ENCODE measurements around the gene BST2.
"Not testable (repeated sequence)": the region's sequence is repeated elsewhere in the genome, so short reads cannot be mapped to it uniquely, and the experiment has no call there.

The BST2 gene

DNA sequence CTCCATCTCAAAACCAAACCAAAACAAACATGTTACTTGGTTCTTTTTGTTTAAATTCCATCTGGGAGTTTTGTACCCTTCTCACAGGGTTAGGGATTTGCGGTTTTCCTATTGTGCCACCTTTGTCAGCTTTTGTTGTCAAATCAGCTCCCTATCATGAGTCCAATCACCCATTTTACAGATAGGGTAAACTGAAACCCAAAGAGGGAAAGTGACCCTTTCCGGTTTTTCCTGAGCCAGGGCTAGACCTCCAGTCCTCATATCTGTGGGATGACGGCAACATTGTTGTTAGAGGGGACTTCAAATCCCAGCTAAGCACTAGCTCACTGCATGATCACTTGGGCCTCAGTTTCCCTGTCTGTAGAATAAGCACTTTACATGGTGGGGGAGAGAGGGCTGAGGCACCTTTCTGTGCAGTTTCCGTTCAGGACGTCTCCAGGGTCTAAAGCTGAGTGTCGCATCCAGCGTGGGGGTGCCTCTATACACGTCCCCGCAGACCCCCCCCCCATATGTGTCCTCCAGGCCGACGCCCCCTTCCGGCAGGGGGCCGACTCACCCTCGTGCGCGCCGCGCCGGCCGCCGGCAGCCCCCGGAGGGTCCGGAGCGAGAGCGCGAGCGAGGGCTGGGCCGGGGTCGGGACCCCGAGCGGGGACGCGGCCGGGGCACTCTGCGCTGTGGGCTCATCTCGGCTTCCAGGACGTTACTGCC is 15.3 kb downstream of the BST2 start:
- no peak for DNase-seq (ENCODE audit: low spot score)

DNA sequence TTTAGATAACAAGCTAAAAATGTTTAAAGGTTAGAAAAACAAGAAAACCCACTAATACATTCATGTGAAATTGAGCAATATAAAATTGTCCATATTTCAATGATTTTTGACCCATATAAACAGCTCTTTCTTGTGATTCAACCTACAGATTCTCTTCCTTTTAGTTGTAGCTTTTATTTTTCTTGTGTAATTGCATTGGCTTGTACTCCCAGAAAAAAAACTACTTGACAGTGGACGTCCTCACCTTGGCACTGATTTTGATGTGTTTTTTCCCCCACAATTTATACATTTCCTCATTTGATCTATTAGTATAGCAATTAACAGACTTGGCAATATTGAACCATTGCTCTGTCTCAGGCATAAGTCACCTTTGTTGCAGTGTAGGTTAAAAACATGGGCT is 16.1 kb downstream of the BST2 start:
- no peak for DNase-seq (ENCODE audit: low spot score)

DNA sequence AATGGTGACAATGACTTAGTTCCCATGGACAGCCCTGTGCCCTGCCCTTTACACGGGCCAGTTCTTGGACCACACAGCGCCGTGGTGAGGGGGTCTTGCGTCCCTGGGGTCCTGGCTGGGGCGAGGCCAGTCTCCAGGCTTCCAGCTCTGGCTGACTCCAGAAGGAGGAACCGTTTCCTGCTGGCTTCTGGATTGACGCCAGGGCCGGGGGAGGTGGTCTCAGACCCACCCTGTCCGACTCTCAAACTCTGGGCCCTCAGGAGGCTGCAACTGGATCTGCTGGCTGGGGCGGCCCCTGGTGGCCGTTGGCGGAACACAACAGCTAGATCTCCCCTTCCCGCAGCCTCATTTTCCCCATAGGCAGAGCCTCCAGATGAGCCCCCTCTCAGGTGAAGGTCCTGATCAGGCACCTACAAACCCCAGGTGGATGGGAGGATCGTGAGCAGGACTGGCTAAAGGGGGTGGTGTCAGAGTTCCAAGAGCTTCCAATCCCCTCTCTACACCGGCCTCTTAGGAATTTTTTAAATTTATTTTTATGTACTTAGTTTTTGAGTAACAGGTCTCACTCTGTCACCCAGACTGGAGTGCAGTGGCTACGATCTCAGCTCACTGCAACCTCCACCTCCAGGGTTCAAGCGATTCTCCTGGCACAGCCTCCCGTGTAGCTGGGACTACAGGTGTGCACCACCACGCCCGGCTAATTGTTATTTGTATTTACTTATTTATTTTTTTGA is 19.4 kb downstream of the BST2 start:
- DNase-seq (ENCODE audit: low spot score), result peak; percentile 84

DNA sequence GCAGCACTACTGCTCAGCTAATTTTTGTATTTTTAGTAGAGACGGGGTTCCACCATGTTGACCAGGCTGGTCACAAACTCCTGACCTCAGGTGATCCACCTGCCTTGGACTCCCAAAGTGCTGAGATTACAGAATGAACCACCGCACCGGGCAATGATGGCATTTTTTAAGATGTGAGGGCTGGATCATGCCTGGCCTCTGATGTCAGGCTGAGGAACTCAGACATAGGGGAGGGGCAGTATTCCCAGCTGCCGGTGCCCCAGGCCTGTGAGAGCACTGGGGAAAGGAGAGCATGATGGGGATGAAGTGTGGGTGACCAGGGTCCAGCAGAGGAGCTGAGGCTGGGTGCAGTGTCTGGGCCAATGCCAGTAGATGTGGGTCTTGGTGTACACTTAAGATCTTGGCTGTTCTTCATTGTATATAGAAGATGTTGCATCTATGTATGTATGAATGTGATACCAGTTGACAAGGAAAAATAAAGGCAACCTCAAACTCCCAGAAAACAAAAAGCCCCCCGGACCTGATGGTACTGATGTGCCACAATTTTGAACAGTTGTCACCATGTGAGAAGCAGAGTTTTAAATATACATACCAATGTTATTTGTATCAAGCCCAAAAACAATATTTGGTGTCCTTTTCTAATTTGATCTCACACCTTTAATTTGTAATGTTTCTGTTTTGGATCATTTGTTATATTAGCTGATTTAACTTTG is 24.8 kb downstream of the BST2 start:
- no peak for DNase-seq (ENCODE audit: low spot score)

DNA sequence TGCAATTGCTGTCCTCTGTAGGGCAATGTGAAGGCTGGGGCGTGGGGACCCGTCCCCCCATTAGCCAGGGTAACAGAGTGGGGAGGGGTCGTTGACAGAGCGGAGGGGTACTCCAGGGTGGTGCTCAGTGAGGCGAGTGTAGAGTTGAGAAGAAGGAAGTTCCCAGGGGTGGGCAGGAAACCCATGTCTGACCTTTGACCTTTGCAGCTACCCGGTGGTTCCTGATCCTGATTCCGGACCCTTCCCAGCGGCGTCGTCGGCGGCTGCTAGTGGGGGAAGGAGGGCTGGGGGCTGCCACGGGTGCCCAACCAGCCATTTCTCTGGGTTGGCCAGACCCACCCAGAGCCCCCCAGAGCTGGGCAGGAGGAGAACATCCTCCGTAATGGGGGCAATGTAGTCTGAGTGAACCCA is 26.2 kb downstream of the BST2 start:
- no peak for DNase-seq (ENCODE audit: low spot score)

DNA sequence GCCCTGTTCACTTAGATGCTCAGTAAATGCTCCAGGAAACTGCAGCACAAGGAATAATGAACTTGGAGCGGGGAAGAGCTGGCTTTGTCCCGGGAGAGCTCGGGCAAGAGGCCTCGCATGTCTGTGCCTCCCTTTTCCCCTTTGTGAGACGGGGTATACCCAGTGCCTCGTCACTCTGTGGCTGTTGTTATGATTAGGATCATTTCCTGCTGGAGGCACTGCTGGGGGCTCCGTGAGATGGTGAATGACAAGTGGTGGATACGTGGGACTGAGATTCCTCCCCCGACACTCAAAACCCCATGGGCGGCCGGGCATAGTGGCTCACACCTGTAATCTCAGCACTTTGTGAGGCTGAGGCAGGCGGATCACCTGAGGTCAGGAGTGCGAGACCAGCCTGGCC is 27.2 kb downstream of the BST2 start:
- DNase-seq (ENCODE audit: low spot score), result no peak

DNA sequence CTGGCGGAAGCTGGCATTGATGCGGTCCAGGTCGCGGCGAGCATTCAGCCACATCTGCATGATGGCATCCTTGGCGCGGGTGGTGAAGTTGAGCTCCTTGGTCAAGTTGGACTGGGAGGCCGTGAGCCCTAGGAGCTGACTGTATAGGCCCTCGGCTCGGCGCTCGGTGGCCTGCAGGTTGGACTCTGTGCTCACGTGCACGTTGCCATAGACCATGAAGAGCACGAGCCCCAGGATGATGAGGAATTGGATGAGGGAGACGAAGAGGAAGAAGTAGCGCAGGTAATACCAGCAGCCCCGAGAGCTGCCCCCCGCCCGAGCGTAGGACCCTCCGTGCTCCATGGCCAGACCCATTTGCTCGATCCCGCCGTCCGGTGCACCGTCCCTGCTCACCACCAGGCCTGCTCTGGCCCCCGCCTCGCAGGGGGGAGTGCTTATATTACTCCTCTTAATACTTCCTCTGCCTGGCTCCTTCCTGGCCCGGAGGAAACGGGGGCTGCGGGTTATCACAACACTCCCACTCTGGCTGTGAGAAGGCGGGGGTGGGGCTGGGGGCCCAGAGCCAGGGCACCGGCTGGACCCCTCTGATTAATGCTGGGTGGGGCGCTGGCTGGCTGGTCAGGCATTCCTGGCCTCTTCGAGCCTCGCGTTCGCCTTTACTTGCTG is 28.4 kb downstream of the BST2 start, which contains the start of gene PLVAP:
Gene PLVAP, minus strand, starts transcription at position 408 of the 666 bp plus-strand sequence. Its CDS starts 54 bp downstream, at position 354.
- no peak for DNase-seq (ENCODE audit: low spot score)

DNA sequence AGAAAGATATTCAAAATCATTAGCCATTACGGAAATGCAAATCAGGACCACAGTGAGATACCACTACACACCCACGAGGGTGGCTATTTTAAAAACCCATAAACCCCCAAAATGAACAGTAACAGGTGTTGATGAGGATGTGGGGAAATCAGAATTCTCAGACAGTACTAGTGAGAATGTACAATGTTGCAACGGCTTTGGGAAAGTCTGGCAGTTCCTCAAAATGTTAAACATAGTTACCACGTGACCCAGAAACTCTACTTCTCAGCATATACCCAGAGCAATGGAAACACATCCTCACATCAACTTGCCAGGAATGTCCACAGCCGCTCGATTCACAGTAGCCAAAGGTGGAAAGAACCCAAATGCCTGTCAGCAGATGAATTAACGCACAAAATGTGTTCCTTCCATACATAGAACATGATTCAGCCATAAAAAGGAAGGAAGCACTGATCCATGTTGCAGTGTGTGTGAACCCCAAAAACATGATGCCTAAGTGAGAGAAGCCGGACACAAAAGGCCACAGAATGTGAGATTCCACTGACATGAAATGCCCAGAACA is 35.3 kb downstream of the BST2 start:
- DNase-seq (ENCODE audit: low spot score), result no peak

DNA sequence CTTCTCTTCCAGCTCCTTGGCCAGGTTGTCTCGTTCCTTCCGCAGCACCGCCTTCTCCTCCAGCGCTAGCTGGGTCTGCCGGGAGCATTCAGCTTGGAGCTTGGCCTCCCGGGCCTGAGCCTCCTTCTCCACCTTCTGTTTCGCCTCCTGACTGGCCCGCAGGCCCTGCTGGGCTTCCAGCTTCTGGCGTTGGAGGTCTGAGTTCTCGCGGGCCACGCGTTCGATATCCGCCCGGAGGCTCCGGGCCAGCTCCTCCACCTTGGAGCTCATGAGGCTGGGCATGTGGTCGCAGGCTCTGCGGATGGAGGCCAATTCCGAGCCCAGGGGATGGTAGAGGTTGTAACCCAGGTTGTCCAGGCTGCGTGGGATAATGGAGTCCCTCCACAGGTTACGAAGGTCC is 40.1 kb downstream of the BST2 start:
- no peak for DNase-seq (ENCODE audit: low spot score)

DNA sequence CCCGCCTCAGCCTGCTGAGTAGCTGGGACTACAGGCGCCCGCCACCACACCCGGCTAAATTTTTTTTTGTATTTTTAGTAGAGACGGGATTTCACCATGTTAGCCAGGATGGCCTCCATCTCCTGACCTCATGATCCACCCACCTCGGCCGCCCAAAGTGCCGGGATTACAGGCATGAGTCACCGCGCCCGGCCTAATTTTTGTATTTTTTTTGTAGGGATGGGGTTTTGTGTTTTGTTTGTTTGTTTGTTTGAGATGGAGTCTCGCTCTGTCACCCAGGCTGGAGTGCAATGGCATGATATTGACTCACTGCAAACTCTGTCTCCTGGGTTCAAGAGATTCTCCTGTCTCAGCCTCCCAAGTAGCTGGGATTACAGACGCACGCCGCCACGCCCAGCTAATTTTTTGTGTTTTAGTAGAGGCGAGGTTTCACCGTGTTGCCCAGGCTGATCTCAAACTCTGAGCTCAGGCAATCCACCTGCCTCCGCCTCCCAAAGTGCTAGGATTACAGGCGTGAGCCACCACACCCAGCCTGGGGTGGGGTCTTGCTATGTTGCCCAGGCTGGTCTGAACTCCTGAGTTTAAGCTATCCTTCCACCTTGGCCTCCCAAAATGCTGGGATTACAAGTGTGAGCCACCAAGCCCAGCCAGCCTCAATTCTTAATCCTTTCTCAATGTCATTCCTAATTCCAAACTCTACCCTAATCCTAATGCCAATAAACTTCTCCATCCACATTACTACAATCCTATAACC is 41.4 kb downstream of the BST2 start:
- DNase-seq (ENCODE audit: low spot score), result not testable (repeated sequence)

DNA sequence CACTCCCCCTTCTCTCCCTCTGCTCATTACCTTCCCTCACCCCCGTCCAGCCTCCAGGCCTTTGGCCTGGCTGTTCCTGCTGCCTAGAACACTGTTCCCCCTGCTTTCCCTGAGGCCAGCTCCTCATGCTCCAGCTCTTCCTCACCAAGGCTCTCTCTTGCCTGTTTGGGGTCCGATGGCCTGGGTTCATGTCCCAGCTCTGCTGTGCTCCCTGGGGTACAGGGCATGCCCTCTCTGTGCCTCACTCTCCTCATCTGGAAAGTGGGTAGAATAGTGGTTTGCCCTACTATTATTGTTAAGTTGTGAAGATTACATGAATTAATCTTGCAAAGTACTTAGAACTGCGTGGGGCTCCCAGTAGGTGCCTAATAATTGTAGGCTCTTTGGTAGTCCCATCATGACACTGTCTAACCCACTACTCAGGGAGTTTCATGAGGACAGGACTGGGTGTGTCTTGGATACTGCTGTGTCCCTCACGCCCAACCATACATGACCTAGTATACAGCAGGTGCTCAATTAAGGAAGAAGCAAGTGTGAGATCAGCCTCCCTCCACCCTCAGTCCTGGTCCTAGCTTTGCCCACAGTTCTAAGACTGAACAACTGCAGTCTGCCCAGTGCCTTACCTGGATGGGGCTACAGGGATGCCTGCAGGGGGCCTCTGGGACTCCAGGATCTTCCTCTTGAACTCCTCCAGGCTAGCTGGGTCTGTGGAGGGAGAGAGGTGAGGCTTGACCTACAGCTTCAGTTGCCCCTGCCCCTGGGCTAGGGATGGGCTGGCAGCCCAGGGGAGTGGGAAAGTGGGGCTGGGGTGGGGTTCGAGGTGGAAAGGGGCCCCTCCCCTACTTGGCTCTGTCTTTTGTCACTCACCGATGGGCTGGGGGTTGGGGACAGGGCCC is 45.3 kb downstream of the BST2 start:
- no peak for DNase-seq (ENCODE audit: low spot score)

DNA sequence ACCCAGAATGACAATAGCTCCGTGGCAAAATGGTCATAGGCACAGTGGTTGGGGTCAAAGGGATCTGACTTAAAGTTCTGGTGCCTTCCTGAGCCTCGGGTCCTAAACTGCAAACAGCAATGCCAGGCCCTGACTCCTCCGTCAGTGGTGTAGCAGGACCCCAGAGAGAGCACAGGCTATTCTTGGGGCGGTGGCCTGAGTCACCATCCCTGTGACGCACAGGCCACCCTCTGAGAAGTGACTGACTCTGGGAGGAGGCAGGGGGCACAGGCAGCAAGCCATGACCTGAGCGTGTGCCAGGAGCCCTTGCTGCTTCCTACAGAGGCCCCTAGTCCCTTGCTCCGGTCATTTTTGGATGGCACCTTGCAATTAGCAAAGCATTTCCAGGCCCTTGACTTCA is 47.0 kb downstream of the BST2 start:
- no peak for DNase-seq (ENCODE audit: low spot score)

DNA sequence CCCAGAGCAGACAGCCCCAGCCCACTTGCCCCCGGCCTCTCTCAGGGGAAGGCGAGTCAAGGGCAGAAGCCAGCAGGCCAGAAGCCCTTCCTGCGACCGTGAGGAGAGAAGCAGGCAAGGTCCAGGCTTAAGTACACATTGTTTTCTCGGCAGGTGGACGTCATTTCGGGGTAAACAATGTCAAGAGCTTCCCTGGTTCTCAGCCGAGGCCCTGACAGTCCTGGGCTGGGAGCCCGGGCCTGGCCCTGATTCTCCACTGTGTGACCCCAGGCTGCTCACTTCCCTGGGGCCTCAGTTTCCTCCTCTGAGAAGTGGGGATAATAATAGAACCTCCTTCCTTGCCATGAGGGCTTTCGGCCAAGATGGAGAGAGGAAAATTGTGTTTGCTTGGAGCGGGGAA is 47.7 kb downstream of the BST2 start:
- DNase-seq (ENCODE audit: low spot score), result no peak

DNA sequence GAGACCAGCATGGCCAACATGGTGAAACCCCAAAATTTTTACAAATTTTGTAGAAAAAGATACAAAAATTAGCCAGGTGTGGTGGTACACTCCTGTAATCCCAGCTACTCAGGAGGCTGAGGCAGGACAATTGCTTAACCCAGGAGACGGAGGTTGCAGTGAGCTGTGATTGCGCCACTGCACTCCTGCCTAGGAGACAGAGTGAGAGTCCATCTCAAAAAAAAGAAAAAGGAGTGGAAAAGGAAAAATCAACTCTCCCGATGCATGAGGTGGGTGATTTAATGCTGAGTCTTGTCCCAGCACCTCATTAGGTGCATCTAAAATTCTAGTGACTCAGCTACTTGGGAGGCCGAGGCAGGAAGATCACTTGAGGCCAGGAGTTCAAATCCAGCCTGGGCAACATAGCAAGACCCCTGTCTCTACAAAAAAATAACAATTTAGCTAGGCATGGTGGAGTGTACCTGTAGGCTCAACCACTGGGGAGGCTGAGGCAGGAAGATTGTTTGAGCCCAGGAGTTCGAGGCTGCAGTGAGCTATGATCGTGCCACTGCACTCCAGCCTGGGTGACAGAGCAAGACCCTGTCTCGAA is 48.3 kb downstream of the BST2 start:
- no peak for DNase-seq (ENCODE audit: low spot score)

DNA sequence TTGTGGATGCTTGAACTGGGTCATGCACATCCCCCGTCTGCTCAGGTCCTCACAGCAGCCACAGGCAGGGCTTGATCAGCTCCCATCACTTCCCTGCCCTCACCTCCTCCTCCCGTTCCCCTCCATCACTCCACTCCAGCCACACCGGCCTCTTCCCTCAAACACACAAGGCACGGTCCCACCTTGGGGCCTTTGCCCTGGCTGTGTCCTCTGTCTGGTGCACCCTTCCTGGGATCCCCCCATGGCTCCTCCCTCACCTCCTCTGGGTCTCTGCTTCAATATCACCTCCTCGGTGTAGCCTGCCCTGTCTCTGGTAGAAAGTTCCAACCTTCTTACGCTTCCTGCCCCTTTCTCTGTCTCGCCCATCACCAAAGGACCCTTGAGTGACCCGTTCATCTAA is 52.0 kb downstream of the BST2 start:
- no peak for DNase-seq (ENCODE audit: low spot score)
